ENCODE results near the gene KLHDC7B. TPM values are rescaled to one million over a fixed set of nuclear protein-coding genes. Genes with fewer than 3 reads are reported as not detected.

Gene KLHDC7B
- total RNA-seq, 1 experiment from 2014 or later: not detected

DNA sequence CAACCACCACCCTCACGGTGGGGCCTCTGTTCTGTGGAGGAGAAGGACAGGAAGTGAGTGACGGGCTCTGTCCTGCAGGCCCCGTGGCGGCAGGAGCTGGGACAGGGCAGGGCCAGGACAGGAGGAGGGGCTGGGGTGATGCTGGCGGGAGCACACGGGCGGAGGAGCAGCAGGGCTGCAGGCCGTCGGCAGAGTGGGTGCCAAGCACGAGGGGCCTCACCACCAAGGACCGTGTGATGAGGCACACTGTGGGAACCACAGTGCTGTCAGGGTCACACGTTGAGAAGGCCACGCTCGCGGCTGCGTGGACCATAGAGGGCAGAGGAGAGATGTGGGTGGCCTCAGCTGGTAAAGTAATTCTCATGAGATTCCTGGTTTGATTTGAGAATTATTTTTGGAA is 28.8 kb upstream of the KLHDC7B start:
- TF ChIP-seq EZH2phosphoT487 (IDR thresholded peaks at IDR 0.05; ENCODE audit: borderline replicate concordance, low read length) (no peak), EZH2 (IDR thresholded peaks at IDR 0.05; ENCODE audit: low read length, unreplicated experiment) (no peak)
- TF ChIP-seq, protein P1, sequence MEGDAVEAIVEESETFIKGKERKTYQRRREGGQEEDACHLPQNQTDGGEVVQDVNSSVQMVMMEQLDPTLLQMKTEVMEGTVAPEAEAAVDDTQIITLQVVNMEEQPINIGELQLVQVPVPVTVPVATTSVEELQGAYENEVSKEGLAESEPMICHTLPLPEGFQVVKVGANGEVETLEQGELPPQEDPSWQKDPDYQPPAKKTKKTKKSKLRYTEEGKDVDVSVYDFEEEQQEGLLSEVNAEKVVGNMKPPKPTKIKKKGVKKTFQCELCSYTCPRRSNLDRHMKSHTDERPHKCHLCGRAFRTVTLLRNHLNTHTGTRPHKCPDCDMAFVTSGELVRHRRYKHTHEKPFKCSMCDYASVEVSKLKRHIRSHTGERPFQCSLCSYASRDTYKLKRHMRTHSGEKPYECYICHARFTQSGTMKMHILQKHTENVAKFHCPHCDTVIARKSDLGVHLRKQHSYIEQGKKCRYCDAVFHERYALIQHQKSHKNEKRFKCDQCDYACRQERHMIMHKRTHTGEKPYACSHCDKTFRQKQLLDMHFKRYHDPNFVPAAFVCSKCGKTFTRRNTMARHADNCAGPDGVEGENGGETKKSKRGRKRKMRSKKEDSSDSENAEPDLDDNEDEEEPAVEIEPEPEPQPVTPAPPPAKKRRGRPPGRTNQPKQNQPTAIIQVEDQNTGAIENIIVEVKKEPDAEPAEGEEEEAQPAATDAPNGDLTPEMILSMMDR (conservative IDR thresholded peaks at IDR 0.05; ENCODE audit: low read depth, low read length): no peak
- no peaks in the 10 kb centered on the region for H3K9me2 ChIP-seq (replicated peaks; ENCODE audit: low read length)
- no TSS peak for BruUV-seq (replicated peaks)
- H3K27me3 ChIP-seq (ENCODE audit: low read length): no peaks in the 10 kb centered on the region
- CTCF ChIA-PET: no interaction called here
- no peaks in the 10 kb centered on the region; the same call in 1 of the 2 replicates for H3K36me3 ChIP-seq (ENCODE audit: low read depth, low read length)
- H4K20me1 ChIP-seq (ENCODE audit: low read length): no peaks in the 10 kb centered on the region
- no peak overlapping the region for H3K4me2 ChIP-seq (ENCODE audit: low read length)
- no peak overlapping the region for H2AFZ ChIP-seq (ENCODE audit: low read length)
- H3K4me3 ChIP-seq (ENCODE audit: low read length): no peak overlapping the region
- H3K9me3 ChIP-seq (ENCODE audit: low read length): no peaks in the 10 kb centered on the region
- peaks cover 35% of the 10 kb centered on the region for H3K79me2 ChIP-seq (ENCODE audit: low read length)
- DNase-seq (no peak), ATAC-seq (no peak)
- no peaks in the 10 kb centered on the region for H3K4me1 ChIP-seq (ENCODE audit: insufficient read depth, low read length)
- H3K27ac ChIP-seq (ENCODE audit: low read length): no peak overlapping the region
- intact Hi-C loops (cut with micrococcal nuclease): no loop called here
- H3K9ac ChIP-seq (ENCODE audit: low read length): no peak overlapping the region
- POLR2A ChIA-PET (ENCODE audit: unreplicated experiment): no interaction called here
- H3F3A ChIP-seq (ENCODE audit: low read length, unreplicated experiment): no peaks in the 10 kb centered on the region

DNA sequence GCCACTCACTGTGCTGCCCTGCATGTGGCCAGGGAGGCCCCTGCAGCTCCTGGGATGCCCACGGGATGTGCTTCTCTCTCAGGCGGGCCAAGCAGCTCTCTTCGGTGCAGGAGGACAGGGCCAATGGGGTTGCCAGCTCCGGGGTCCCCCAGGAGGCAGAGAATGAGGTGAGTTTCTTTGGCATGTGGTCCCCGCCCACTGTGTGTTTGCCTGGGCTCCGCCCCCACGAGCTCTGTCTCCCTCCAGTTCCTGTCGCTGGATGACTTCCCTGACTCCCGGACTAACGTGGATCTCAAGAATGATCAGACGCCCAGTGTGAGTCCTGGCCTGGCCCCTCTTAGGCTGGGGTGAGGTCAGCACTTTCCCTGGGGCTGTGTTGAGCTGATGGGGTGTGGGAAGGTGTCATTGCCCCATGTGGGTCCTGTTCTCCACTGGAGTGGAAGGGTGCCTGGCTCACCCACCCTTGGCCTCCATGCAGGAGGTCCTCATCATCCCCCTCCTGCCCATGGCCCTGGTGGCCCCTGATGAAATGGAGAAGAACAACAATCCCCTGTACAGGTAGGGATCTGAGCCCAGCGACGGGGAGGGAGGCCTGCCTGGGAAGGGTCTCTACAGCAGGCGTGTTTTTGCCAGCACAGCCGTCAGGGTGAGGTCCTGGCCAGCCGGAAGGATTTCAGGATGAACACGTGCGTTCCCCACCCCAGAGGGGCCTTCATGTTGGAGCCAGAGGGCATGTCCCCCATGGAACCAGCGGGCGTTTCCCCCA is 28.0 kb upstream of the KLHDC7B start:
- Histone ChIP-seq H3K27me3 (ENCODE audit: low read length) (no peaks in the 10 kb centered on the region), H3K9me3 (ENCODE audit: low read length) (no peaks in the 10 kb centered on the region), H3K9me2 (replicated peaks; ENCODE audit: low read length) (no peaks in the 10 kb centered on the region), H3K4me3 (ENCODE audit: low read length) (no peak overlapping the region), H4K20me1 (ENCODE audit: low read length) (no peaks in the 10 kb centered on the region), H3K4me2 (ENCODE audit: low read length) (no peak overlapping the region), H3F3A (ENCODE audit: low read length, unreplicated experiment) (no peaks in the 10 kb centered on the region), H3K36me3 (ENCODE audit: low read depth, low read length) (no peaks in the 10 kb centered on the region; the same call in 1 of the 2 replicates), H3K27ac (ENCODE audit: low read length) (no peak overlapping the region), H3K79me2 (ENCODE audit: low read length) (peaks cover 27% of the 10 kb centered on the region), H2AFZ (ENCODE audit: low read length) (no peak overlapping the region), H3K4me1 (ENCODE audit: insufficient read depth, low read length) (no peaks in the 10 kb centered on the region), H3K9ac (ENCODE audit: low read length) (no peak overlapping the region)
- no peak for DNase-seq
- TF ChIP-seq EZH2 (IDR thresholded peaks at IDR 0.05; ENCODE audit: low read length, unreplicated experiment) (no peak), EZH2phosphoT487 (IDR thresholded peaks at IDR 0.05; ENCODE audit: borderline replicate concordance, low read length) (no peak)
- TF ChIP-seq, protein P1 (conservative IDR thresholded peaks at IDR 0.05; ENCODE audit: low read depth, low read length): no peak
- ChIA-PET POLR2A (ENCODE audit: unreplicated experiment) (no interaction called here), CTCF (no interaction called here)
- intact Hi-C loops (cut with micrococcal nuclease): no loop called here
- ATAC-seq: no peak
- no TSS peak for BruUV-seq (replicated peaks)

DNA sequence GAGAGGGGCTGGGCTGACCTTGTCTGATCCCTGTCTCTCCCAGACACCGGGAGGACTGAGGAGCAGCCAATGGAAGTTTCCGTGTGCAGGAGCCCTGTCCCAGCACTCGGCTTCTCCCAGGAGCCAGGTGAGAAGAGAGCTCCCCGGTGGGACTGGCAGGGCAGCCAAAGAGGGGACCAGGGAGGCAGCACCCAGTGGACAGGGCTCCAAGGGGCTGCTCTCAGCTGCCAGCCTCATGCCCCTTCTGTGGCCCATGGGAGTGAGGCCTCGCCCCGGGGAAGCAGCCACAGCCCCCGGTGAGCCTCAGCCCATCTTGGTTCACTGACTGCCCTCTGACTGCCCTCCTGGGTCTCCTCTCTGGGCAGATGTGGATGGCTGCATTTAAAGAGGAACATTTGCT is 27.1 kb upstream of the KLHDC7B start:
- H3K27ac ChIP-seq (ENCODE audit: low read length): no peak overlapping the region
- no peaks in the 10 kb centered on the region for H3F3A ChIP-seq (ENCODE audit: low read length, unreplicated experiment)
- H3K4me3 ChIP-seq (ENCODE audit: low read length): no peak overlapping the region
- no peak overlapping the region for H3K9ac ChIP-seq (ENCODE audit: low read length)
- POLR2A ChIA-PET (ENCODE audit: unreplicated experiment): no interaction called here
- H3K9me3 ChIP-seq (ENCODE audit: low read length): no peaks in the 10 kb centered on the region
- TF ChIP-seq EZH2phosphoT487 (IDR thresholded peaks at IDR 0.05; ENCODE audit: borderline replicate concordance, low read length): no peak
- no peak for TF ChIP-seq EZH2 (IDR thresholded peaks at IDR 0.05; ENCODE audit: low read length, unreplicated experiment)
- TF ChIP-seq, protein P1 (conservative IDR thresholded peaks at IDR 0.05; ENCODE audit: low read depth, low read length): no peak
- CTCF ChIA-PET: no interaction called here
- peaks cover under 1% of the 10 kb centered on the region; the same call in 1 of the 2 replicates for H3K4me1 ChIP-seq (ENCODE audit: insufficient read depth, low read length)
- no peak for DNase-seq
- no peaks in the 10 kb centered on the region for H3K27me3 ChIP-seq (ENCODE audit: low read length)
- no peaks in the 10 kb centered on the region for H3K9me2 ChIP-seq (replicated peaks; ENCODE audit: low read length)
- no peak overlapping the region for H3K4me2 ChIP-seq (ENCODE audit: low read length)
- no peaks in the 10 kb centered on the region; the same call in 1 of the 2 replicates for H3K36me3 ChIP-seq (ENCODE audit: low read depth, low read length)
- H4K20me1 ChIP-seq (ENCODE audit: low read length): no peaks in the 10 kb centered on the region; the same call in 1 of the 2 replicates
- BruUV-seq (replicated peaks): no TSS peak
- ATAC-seq: no peak
- intact Hi-C loops (cut with micrococcal nuclease): no loop called here
- H2AFZ ChIP-seq (ENCODE audit: low read length): no peak overlapping the region
- peaks cover 23% of the 10 kb centered on the region for H3K79me2 ChIP-seq (ENCODE audit: low read length)
